NAMALWA (cell line): ENCODE results near the gene DUSP8.
A peak's percentile ranks its signal among the peaks of the same experiment; 100 is the strongest.
"Not testable (repeated sequence)": the region's sequence is repeated elsewhere in the genome, so short reads cannot be mapped to it uniquely, and the experiment has no call there.

ENCODE experiments used
- DNase-seq: peaks from one replicate; pipeline ENCODE4 v3.0.0-alpha.2; 2015; ENCODE audit warnings: low spot score

DUSP8 gene

GRCh38 chr11:1514336-1515061 lies 57.6 kb downstream of the DUSP8 start:
- no peak for DNase-seq

DNA sequence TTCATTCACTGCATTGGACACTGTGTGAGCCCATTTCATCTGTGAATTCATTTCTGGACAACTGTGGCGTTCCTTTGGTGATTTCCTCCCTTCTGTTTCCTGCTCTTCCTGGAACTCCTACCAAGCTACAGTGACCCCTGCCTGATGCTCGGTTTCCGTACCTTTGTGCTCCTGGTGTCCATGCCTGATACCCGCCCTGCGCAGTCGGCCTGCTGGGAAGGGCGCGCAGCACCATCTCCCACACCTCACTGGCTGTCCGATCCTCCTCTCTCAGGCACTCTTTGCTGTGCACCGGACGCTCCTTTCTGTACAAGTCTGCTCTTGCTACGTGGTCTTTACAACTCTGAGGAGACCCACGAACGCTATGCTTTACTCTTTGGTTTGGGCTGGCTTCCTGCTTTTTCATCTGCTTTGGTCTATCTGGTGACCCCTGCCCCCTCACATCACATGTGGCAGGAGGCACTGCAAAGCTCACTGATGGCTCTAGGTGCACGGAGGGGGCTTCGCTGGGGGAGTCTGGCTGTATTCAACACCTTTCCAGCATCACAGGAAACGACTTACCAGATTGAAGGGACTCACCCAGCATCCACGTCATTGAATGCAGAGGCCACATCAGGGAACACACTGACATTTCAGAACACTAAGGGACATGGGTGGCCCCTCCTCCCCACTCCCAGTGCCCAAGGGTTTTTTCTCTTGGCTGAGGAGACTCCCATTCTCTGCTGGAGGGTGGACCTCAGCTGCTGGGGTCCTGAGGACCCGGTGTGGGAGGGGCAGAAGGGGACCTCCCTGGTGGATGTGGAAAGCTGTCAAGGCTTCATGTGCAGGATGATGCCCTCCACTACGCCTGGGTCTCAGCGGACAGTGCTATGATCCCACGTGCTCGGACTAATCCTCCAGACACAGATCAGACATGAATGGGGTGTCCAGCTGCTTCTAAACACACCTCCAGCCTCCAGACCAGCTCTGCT lies 58.5 kb downstream of the DUSP8 start:
- no peak for DNase-seq

- peak; percentile 68 for DNase-seq
These were observed 59.4 kb downstream of the DUSP8 start for GRCh38 chr11:1512531-1513258.

DNA sequence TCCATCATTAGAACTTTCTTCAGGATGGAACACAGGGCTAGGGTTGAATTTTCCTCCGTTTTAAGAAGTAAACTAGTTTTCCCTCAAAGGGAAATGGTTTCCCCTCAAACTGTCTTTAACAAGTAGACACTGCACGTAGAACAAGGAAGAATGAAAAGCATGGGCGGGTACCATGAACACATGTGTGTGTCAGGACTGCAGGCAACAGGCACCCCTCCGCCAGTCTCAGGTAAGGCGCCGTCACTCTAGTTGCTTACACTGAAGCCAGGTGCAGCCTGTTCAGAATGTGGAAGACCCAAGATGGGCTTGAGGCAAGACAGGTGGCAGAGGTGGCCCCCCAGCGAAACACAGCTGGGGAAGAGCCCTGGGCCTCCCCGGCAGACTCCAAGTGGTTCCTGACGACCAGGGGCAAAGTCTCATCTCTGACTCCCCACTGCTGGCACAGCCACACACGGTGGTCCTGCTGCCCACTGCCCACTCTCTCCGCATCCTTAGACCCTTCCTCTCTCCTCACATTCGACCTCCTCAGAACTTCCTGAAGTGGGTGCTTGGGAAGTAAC lies 60.1 kb downstream of the DUSP8 start:
- no peak for DNase-seq

DNA sequence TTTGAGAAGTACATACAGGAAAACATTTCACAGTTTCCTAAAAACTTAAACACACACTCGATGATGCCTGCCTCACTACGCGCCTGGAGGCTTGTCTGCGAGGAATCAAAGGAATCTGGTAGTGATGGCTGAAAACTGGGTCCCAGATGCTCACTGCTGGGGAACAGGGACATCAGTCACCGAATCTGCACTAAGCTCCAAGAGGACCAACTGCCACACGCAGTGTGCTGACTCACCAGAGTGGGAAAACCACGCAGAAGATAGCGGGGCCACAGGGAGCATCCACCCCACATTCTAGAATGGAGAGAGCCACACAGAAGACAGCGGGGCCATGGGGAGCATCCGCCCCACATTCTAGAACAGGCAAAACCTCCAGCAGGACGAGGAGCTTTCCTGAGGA lies 61.1 kb downstream of the DUSP8 start:
- DNase-seq = no peak

- DNase-seq = not testable (repeated sequence)
These were observed 61.7 kb downstream of the DUSP8 start for GRCh38 chr11:1510351-1510750.

DNA sequence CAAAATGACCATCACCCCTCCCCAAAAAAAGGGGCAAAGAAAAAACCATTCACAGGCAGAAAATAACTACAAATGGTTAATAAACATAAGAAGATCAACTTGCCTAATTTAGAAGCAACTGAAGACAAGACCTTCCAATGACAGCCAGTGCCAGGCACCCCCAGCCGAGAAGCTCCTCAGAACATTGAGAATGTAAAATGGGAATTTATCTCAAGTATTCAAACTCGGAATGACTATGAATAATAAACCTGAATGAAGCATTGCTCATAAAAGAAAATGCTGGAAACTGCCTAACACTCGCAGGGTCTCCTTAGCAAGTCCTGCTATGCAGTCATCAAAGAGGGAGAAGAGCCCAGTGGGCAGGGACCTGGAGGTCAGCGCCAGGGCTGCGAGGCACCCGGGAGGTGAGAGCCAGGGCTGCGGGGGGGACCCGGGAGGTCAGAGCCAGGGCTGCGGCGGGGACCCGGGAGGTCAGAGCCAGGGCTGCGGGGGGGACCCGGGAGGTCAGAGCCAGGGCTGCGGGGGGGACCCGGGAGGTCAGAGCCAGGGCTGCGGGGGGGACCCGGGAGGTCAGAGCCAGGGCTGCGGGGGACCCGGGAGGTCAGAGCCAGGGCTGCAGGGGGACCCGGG lies 62.3 kb downstream of the DUSP8 start:
- no peak for DNase-seq

GRCh38 chr11:1508986-1509385 lies 63.1 kb downstream of the DUSP8 start:
- no peak for DNase-seq

DNA sequence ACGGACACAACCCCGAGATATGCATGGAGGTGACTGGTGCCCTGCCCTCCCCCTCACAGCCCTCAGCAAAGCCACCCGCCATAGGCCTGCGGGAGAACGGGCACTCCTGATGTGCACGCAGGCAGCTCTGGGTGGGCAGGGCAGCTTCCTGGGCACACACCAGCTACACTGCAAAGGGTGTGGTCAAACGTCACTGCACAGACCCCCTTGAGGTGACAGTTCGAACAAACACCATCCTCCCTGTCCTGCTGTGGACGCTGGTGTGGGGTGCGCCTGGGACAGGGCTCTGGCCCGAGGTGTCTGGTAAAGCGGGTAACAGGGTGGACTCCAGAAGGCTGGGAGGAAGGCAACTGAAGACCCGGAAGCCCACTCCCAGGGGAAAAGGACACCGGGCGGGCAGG lies 63.6 kb downstream of the DUSP8 start:
- no peak for DNase-seq

DNA sequence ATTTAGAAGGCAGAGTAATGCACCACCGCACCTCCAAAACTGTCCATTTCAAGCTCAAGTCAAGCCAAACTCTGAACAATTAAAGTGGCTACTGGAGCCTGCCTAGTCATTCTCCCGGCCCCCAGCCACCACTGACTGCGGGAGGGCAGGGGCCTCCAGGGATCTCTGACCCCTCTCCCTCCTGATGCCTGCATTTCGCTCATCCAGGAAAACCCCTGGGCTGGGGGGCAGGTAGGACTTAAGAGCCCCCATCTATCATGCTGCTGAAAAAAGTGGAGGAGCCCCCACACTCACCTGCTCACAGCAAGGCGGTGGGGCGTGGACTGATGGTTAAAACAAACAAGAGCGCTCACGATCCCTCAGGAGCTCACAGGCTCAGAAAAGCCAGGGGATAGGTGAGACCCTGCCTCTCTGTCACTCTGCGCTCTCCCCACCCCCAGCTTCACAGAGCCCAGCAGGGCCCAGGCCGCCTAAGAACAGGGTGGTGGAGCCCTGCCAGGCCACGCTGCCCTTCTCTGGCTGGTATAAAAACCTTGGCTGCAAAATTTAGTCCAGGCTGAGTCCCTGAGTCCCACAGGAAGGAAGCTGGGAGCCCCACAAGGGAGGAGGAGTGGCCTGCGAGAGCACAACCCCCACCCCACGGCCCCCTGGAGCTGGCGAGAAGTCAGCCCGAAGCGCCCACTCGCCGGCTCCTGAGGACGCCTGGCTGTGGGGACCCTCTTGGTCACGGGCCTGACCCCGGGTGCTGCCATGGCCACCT lies 64.5 kb downstream of the DUSP8 start:
- DNase-seq = no peak

- no peak for DNase-seq
These were observed 65.1 kb downstream of the DUSP8 start for GRCh38 chr11:1506981-1507380.

DNA sequence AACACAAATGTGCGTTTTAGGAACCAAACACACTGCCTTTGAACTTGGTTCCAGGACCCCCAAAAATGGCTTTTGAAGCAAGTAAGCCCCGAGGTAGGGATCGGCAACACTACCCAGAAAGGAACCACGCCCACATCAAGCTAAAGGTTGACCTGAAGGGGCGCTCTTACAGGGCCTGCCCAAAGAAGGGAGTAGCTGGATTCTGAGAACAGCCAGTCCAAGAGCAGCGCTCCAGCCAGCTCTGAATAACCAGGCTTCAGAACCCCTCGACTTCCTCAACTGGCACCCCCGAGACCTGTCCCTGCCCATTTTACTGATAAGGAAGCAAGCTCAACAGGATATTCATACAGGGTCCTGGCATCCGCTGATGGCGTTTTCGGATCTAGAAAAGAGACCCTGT lies 66.6 kb downstream of the DUSP8 start:
- DNase-seq = no peak

DNA sequence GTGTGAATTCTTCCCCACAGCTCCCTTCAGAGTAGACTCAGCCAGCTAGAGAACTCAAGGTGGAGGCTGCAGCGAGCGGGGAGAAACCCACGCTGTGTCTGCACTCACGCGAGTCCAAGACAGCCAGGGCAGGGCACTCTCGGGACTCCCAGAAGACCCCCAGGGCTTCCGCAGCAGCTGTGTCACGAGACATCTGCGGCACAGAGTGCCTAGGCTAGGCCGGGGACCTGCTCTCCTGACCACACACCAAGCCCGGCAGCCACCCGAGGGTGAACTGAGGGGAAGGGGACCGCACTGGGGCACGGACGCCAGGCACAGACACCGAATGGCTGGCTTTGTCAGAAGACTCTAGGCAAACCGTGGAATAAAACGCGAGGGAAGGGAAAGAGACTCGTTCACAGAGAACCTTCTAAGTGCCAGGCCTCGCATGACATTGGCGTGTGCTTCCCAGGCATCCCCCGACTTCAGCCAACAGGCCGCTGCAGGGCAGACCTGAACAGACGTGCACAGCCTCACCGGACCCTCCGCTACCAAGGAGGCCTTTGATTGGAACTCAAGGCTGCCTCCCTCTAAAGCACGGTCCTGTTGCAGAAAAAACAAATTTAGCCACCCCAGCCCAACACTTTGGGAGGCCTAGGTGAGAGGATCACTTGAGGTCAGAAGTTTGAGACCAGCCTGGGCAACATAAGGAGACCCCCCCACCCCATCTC lies 67.3 kb downstream of the DUSP8 start:
- no peak for DNase-seq

- DNase-seq = no peak
These were observed 67.9 kb downstream of the DUSP8 start for GRCh38 chr11:1504138-1504537.
